ENCODE data around the gene JMY.

DNA sequence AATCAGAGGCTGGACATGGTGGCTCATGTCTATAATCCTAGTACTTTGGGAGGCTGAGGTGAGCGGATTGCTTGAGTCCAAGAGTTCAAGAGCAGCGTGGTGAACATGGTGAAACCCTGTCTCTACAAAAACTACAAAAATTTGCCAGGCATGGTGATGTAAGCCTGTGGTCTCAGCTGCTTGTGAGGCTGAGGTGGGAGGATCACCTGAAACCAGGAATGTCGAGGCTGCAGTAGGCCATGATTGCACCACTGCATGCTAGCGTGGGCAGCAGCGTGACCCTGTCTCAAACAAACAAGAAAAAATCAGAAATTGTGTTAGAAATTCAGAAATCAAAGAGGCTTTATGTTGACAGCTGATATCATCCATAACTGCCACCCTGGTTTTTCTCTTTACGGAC, 21.4 kb downstream of the JMY start:
- TF ChIP-seq CTCF (IDR thresholded peaks at IDR 0.05) (no peak), POLR2A (IDR thresholded peaks at IDR 0.05) (no peak)

Measured in esophagus squamous epithelium (tissue), 4 donors.